WERI-Rb-1 (cell line): ENCODE data around the gene SEC14L2.

ENCODE experiments used
- DNase-seq: peaks from one replicate; pipeline ENCODE4 v3.0.0-alpha.2; 2020
- H3K27ac ChIP-seq: fragments of 250-450 bp; sonication (Bioruptor Pico); 2 replicates; pipeline ENCODE4 v1.5.1; 2020; ENCODE audit warnings: mild to moderate bottlenecking, moderate library complexity
- H3K27me3 ChIP-seq: fragments of 250-450 bp; sonication (Bioruptor Pico); 2 replicates; pipeline ENCODE4 v1.5.1; 2021; ENCODE audit warnings: mild to moderate bottlenecking, low read depth, moderate library complexity; ENCODE audit not compliant: insufficient read depth, severe bottlenecking
- H3K36me3 ChIP-seq: fragments of 250-450 bp; sonication (Bioruptor Pico); 2 replicates; pipeline ENCODE4 v1.5.1; 2020; ENCODE audit warnings: mild to moderate bottlenecking, moderate library complexity
- H3K4me3 ChIP-seq: 2 replicates; pipeline ENCODE4 v1.5.1; 2011; ENCODE audit warnings: low read depth, mild to moderate bottlenecking, control low read depth, low read length
- H3K9me3 ChIP-seq: fragments of 250-450 bp; sonication (Bioruptor Pico); 2 replicates; pipeline ENCODE4 v1.5.1; 2021; ENCODE audit warnings: mild to moderate bottlenecking, moderate library complexity; ENCODE audit not compliant: severe bottlenecking
- CTCF ChIP-seq: IDR thresholded peaks from 2 replicates; pipeline ENCODE4 v1.5.1; 2011; ENCODE audit warnings: low read depth, mild to moderate bottlenecking, control low read depth, inconsistent platforms, low read length

SEC14L2 gene

GRCh38 chr22:30433227-30433626 lies 36.4 kb downstream of the SEC14L2 start:
- Histone ChIP-seq H3K27ac (no peak overlapping the region), H3K36me3 (peaks cover 4% of the 10 kb centered on the region), H3K4me3 (no peak overlapping the region), H3K9me3 (peaks cover 10% of the 10 kb centered on the region), H3K27me3 (no peaks in the 10 kb centered on the region)
- TF ChIP-seq CTCF = no peak
- DNase-seq = no peak

- Histone ChIP-seq H3K27ac (no peak overlapping the region), H3K9me3 (peaks cover 10% of the 10 kb centered on the region), H3K36me3 (no peaks in the 10 kb centered on the region), H3K4me3 (no peak overlapping the region), H3K27me3 (no peaks in the 10 kb centered on the region)
- DNase-seq = no peak
- TF ChIP-seq CTCF = no peak
Observed at GRCh38 chr22:30433773-30434172, 37.0 kb downstream of the SEC14L2 start.

GRCh38 chr22:30434843-30435242 lies 38.0 kb downstream of the SEC14L2 start:
- no peak for DNase-seq
- TF ChIP-seq CTCF = no peak
- no peak overlapping the region for H3K27ac ChIP-seq
- no peaks in the 10 kb centered on the region for H3K36me3 ChIP-seq
- H3K4me3 ChIP-seq = no peak overlapping the region
- no peaks in the 10 kb centered on the region for H3K27me3 ChIP-seq
- peaks cover 10% of the 10 kb centered on the region for H3K9me3 ChIP-seq

- DNase-seq = peak; percentile 33
- no peak overlapping the region for H3K4me3 ChIP-seq
- H3K27ac ChIP-seq = no peak overlapping the region
- peaks cover 10% of the 10 kb centered on the region for H3K9me3 ChIP-seq
- 0 out of 2 replicates have a peak, but pooled peaks have one; percentile 1 for TF ChIP-seq CTCF
- H3K27me3 ChIP-seq = no peaks in the 10 kb centered on the region
- no peaks in the 10 kb centered on the region for H3K36me3 ChIP-seq
Observed at GRCh38 chr22:30435674-30436126, 38.9 kb downstream of the SEC14L2 start.

- H3K27ac ChIP-seq = no peak overlapping the region
- no peak for TF ChIP-seq CTCF
- H3K4me3 ChIP-seq = no peak overlapping the region
- no peaks in the 10 kb centered on the region for H3K27me3 ChIP-seq
- no peaks in the 10 kb centered on the region for H3K36me3 ChIP-seq
- H3K9me3 ChIP-seq = peaks cover 10% of the 10 kb centered on the region
- no peak for DNase-seq
Observed at GRCh38 chr22:30436196-30436595, 39.4 kb downstream of the SEC14L2 start.

- no peak for DNase-seq
- H3K27ac ChIP-seq = no peak overlapping the region
- H3K27me3 ChIP-seq = no peaks in the 10 kb centered on the region
- no peak overlapping the region for H3K4me3 ChIP-seq
- H3K9me3 ChIP-seq = peaks cover 10% of the 10 kb centered on the region
- no peaks in the 10 kb centered on the region for H3K36me3 ChIP-seq
- no peak for TF ChIP-seq CTCF
Observed at GRCh38 chr22:30438559-30438958, 41.7 kb downstream of the SEC14L2 start.
